HepG2 (cell line): ENCODE data around the gene IL1RL2. TPM values are rescaled to one million over a fixed set of nuclear protein-coding genes. Genes with fewer than 3 reads are reported as not detected.

Experiments
- DPF2 ChIP-seq: sonication (generic); formaldehyde crosslinking; IDR thresholded peaks from 2 replicates; pipeline ENCODE4 v1.4.0; 2020; ENCODE audit warnings: mild to moderate bottlenecking, low read depth, missing genetic modification reagents, borderline replicate concordance
- ESRRA ChIP-seq: sonication (generic); formaldehyde crosslinking; IDR thresholded peaks from 2 replicates; pipeline ENCODE4 v1.5.1; 2020; ENCODE audit warnings: mild to moderate bottlenecking, low read depth, missing genetic modification reagents
- EZH2 ChIP-seq: conservative IDR thresholded peaks from 2 replicates; pipeline ENCODE4 v1.6.1; 2012; ENCODE audit warnings: mild to moderate bottlenecking, low read depth, low read length, moderate library complexity
- FIP1L1 ChIP-seq: fragments of 200-400 bp; formaldehyde crosslinking; IDR thresholded peaks from 2 replicates; pipeline ENCODE4 v1.6.1; 2018; ENCODE audit warnings: low read depth, mild to moderate bottlenecking, low read length, moderate library complexity, borderline replicate concordance; ENCODE audit not compliant: insufficient read depth
- FOXK1 ChIP-seq: sonication (generic); formaldehyde crosslinking; IDR thresholded peaks from 2 replicates; pipeline ENCODE4 v1.4.0; 2020; ENCODE audit warnings: low read depth, missing genetic modification reagents, borderline replicate concordance
- GABPB1 ChIP-seq: IDR thresholded peaks from 2 replicates; pipeline ENCODE4 v1.6.1; 2016; ENCODE audit warnings: mild to moderate bottlenecking, missing genetic modification reagents, moderate library complexity, missing compliant biosample characterization
- HOXA9 ChIP-seq: sonication (generic); formaldehyde crosslinking; IDR thresholded peaks from 2 replicates; pipeline ENCODE4 v1.8.1; 2022; ENCODE audit warnings: missing genetic modification reagents, mild to moderate bottlenecking, moderate library complexity, borderline replicate concordance
- NR2F2 ChIP-seq: IDR thresholded peaks from 2 replicates; pipeline ENCODE4 v1.6.1; 2012; ENCODE audit warnings: low read depth, inconsistent platforms, borderline replicate concordance
- PTBP1 ChIP-seq: fragments of 200-400 bp; formaldehyde crosslinking; IDR thresholded peaks from 2 replicates; pipeline ENCODE4 v1.6.1; 2018; ENCODE audit warnings: low read length, low read depth; ENCODE audit not compliant: poor library complexity, severe bottlenecking
- SIN3A ChIP-seq: IDR thresholded peaks from 2 replicates; pipeline ENCODE4 v1.6.1; 2011; ENCODE audit warnings: low read depth, mild to moderate bottlenecking, control low read depth, low read length, borderline replicate concordance
- STAT5B ChIP-seq: sonication (generic); formaldehyde crosslinking; IDR thresholded peaks from 2 replicates; pipeline ENCODE4 v1.4.0; 2020; ENCODE audit warnings: missing genetic modification reagents
- SYNCRIP ChIP-seq: fragments of 200-400 bp; formaldehyde crosslinking; IDR thresholded peaks from 2 replicates; pipeline ENCODE4 v1.6.1; 2018; ENCODE audit warnings: mild to moderate bottlenecking, low read depth, low read length; ENCODE audit not compliant: insufficient read depth
- THRA ChIP-seq: sonication (generic); formaldehyde crosslinking; IDR thresholded peaks from 2 replicates; pipeline ENCODE4 v1.4.0; 2020; ENCODE audit warnings: missing genetic modification reagents, borderline replicate concordance
- WIZ ChIP-seq: sonication (generic); formaldehyde crosslinking; IDR thresholded peaks from 2 replicates; pipeline ENCODE4 v1.5.1; 2020; ENCODE audit warnings: mild to moderate bottlenecking, missing genetic modification reagents
- ZNF124 ChIP-seq: sonication (generic); formaldehyde crosslinking; IDR thresholded peaks from 2 replicates; pipeline ENCODE4 v1.4.0; 2020; ENCODE audit warnings: missing genetic modification reagents
- ZNF180 ChIP-seq: sonication (generic); formaldehyde crosslinking; IDR thresholded peaks from 2 replicates; pipeline ENCODE4 v1.4.0; 2020; ENCODE audit warnings: low read depth, missing genetic modification reagents, borderline replicate concordance
- ZNF205 ChIP-seq: IDR thresholded peaks from 2 replicates; pipeline ENCODE4 v1.6.1; 2018; ENCODE audit warnings: missing biosample characterization, missing genetic modification reagents
- ZNF326 ChIP-seq: sonication (generic); formaldehyde crosslinking; IDR thresholded peaks from 2 replicates; pipeline ENCODE4 v1.4.0; 2020; ENCODE audit warnings: missing genetic modification reagents, borderline replicate concordance
- ZNF468 ChIP-seq: sonication (generic); formaldehyde crosslinking; IDR thresholded peaks from 2 replicates; pipeline ENCODE4 v1.8.0; 2022; ENCODE audit warnings: mild to moderate bottlenecking, moderate library complexity, missing genetic modification reagents
- ZNF570 ChIP-seq: sonication (generic); formaldehyde crosslinking; IDR thresholded peaks from 2 replicates; pipeline ENCODE4 v1.4.0; 2020; ENCODE audit warnings: mild to moderate bottlenecking, missing genetic modification reagents, borderline replicate concordance
- ZNF572 ChIP-seq: sonication (generic); formaldehyde crosslinking; IDR thresholded peaks from 2 replicates; pipeline ENCODE4 v1.5.1; 2020; ENCODE audit warnings: mild to moderate bottlenecking, missing genetic modification reagents
- ZNF792 ChIP-seq: IDR thresholded peaks from 2 replicates; pipeline ENCODE4 v1.6.1; 2016
- polyA plus RNA-seq, 8 experiments: library from polyadenylated mRNA; depleted of rRNA in 3 of 8; stranded (reverse) in 7 of 8; unstranded in 1 of 8; fragments of >200 nt; fragmentation: Illumina TruSeq in 4 of 8; extraction: Trizol in 4 of 8; gene quantifications; 2 replicates each; pipeline versions ENCODE4 v1.2.1 to v1.2.3, GENCODE V29; 2011 to 2016; ENCODE audit warnings: low read depth in 4 of 8, missing spikeins in 1 of 8, mixed read lengths in 1 of 8; ENCODE audit not compliant: insufficient read depth in 1 of 8
- total RNA-seq, 5 experiments: library from RNA; depleted of rRNA; stranded (reverse); fragments of >200 nt; fragmentation: Illumina TruSeq; extraction: Trizol; gene quantifications; 2 replicates each; pipeline ENCODE4 v1.2.3, GENCODE V29; 2016; ENCODE audit warnings: low read depth in 1 of 5
- TF ChIP-seq, protein P1 (sequence below): sonication (generic); formaldehyde crosslinking; conservative IDR thresholded peaks from 2 replicates; pipeline ENCODE4 v1.4.0; 2020; ENCODE audit warnings: missing genetic modification reagents
- TF ChIP-seq, protein P2 (sequence below): IDR thresholded peaks from 2 replicates; pipeline ENCODE4 v1.6.1; 2016; ENCODE audit warnings: mild to moderate bottlenecking
- TF ChIP-seq, protein P3 (sequence below): sonication (generic); formaldehyde crosslinking; conservative IDR thresholded peaks from 2 replicates; pipeline ENCODE4 v1.8.0; 2022; ENCODE audit warnings: missing genetic modification reagents

The IL1RL2 gene
- total and polyA plus RNA-seq, 2 of the 13 experiments (the other 11 are each of a cell fraction or from before 2014, with no cell fraction given): 0.03 TPM; not detected in 1

DNA sequence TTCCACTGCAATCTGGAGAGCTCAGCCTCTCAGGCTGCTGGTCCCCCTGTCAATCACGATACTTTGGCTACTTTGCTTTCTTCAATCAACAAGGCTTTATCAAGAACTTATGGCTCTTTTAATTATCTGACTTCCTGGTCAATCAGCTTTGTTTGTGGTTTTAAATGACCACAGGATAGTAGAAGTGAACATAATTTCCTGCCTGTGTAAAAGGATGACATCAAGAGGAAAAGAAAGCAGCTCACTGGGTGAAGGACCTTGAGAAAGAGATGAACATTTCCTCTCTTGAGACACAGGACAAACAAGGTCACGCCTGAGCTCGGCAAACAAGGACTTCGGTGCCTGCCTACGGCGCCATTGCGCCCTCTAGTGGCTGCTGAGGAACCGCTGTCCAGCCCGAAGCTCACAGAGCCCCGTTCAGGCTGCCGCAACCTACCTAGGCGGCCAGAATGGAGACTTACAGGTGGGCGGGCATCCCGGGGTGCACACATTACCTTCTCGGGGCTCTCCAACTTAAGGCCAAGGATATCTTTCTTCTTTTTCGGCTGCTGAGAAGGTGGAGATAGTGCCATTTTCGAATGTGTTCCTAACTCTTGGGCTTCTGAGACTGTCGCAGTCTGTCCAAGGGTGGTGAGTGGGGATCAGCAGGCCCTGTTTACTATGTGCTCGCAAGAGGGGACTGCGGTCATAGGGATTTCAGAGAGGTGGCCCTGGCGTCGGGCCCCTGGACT, 54.0 kb downstream of the IL1RL2 start (continued):
- no peak for TF ChIP-seq STAT5B
- TF ChIP-seq ZNF326: no peak
- no peak for TF ChIP-seq ZNF468 (CRISPR knock-in tag)
- TF ChIP-seq, protein P1, sequence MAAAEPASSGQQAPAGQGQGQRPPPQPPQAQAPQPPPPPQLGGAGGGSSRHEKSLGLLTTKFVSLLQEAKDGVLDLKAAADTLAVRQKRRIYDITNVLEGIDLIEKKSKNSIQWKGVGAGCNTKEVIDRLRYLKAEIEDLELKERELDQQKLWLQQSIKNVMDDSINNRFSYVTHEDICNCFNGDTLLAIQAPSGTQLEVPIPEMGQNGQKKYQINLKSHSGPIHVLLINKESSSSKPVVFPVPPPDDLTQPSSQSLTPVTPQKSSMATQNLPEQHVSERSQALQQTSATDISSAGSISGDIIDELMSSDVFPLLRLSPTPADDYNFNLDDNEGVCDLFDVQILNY (CRISPR knock-in tag): no peak
- TF ChIP-seq NR2F2: peak; percentile 57; the same call in 1 of the 2 replicates
- no peak for TF ChIP-seq FIP1L1
- no peak for TF ChIP-seq SYNCRIP
- TF ChIP-seq FOXK1: peak; percentile 73; the same call in 1 of the 2 replicates
- peak; percentile 44; the same call in 1 of the 2 replicates for TF ChIP-seq ZNF572 (CRISPR knock-in tag)
- peak; percentile 98 for TF ChIP-seq ESRRA
- TF ChIP-seq, protein P2, sequence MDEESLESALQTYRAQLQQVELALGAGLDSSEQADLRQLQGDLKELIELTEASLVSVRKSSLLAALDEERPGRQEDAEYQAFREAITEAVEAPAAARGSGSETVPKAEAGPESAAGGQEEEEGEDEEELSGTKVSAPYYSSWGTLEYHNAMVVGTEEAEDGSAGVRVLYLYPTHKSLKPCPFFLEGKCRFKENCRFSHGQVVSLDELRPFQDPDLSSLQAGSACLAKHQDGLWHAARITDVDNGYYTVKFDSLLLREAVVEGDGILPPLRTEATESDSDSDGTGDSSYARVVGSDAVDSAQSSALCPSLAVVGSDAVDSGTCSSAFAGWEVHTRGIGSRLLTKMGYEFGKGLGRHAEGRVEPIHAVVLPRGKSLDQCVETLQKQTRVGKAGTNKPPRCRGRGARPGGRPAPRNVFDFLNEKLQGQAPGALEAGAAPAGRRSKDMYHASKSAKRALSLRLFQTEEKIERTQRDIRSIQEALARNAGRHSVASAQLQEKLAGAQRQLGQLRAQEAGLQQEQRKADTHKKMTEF (CRISPR knock-in tag): peak; percentile 95
- TF ChIP-seq ZNF180 (CRISPR knock-in tag): no peak
- no peak for TF ChIP-seq SIN3A
- TF ChIP-seq GABPB1 (CRISPR knock-in tag): peak; percentile 72
- TF ChIP-seq HOXA9 (CRISPR knock-in tag): no peak
- TF ChIP-seq ZNF792 (CRISPR knock-in tag): peak; percentile 66; the same call in 1 of the 2 replicates
- peak; percentile 50; the same call in 1 of the 2 replicates for TF ChIP-seq DPF2 (CRISPR knock-in tag)
- TF ChIP-seq ZNF205 (CRISPR knock-in tag): peak; percentile 93
- TF ChIP-seq ZNF570: no peak
- peak; percentile 94 for TF ChIP-seq EZH2
- no peak for TF ChIP-seq PTBP1
- 0 out of 2 replicates have a peak, but pooled peaks have one; percentile 46 for TF ChIP-seq WIZ
- TF ChIP-seq, protein P3, sequence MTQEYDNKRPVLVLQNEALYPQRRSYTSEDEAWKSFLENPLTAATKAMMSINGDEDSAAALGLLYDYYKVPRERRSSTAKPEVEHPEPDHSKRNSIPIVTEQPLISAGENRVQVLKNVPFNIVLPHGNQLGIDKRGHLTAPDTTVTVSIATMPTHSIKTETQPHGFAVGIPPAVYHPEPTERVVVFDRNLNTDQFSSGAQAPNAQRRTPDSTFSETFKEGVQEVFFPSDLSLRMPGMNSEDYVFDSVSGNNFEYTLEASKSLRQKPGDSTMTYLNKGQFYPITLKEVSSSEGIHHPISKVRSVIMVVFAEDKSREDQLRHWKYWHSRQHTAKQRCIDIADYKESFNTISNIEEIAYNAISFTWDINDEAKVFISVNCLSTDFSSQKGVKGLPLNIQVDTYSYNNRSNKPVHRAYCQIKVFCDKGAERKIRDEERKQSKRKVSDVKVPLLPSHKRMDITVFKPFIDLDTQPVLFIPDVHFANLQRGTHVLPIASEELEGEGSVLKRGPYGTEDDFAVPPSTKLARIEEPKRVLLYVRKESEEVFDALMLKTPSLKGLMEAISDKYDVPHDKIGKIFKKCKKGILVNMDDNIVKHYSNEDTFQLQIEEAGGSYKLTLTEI: no peak
- TF ChIP-seq THRA (CRISPR knock-in tag): peak; percentile 99
- TF ChIP-seq ZNF124: peak; percentile 96
